HL-60/S4 treated with retinoic acid at 250 ng/mL for 4 days and 3 days (cell line): ENCODE data around the gene ERP27.

Experiments
- in situ Hi-C: fragments of 300-500 bp; cut with MboI; formaldehyde crosslinking; loops from 2 replicates; pipeline ENCODE4 v1.7.0; 2022; ENCODE audit warnings: low sequenced_read_pairs

ERP27 gene

GRCh38 chr12:14938301-14938700 lies at the start of gene ERP27:
TSS of gene ERP27 (minus strand) at chr12:14938537. CDS start at chr12:14938508, 29 bp downstream.
- in situ Hi-C loops = no loop called here

- in situ Hi-C loops = loop anchor here (25.0 kb wide), 1 partner anchor 726 kb away; no protein-coding TSS in a partner anchor
Observed at GRCh38 chr12:14988035-14988434, 49.7 kb upstream of the ERP27 start.

DNA sequence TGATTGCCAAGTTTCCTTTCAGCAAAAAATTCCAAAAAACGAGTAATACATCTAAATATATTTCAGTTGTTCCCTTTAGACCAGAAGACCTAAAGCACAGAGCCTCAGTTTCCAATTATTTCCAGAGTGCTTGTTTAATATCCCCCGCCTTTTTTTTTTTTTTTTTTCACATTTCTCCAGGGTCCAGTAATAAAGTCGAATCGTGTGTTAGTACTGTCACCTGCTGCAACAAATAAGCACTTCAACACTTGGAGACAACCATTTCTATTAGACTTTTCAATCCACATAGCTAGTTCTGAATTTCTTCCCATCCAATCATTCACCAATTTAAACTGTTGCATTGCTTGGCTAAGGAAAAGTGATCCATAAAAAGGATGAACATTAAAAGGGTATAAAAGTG lies 48.1 kb upstream of the ERP27 start:
- in situ Hi-C loops = loop anchor here (25.0 kb wide), 1 partner anchor 724 kb away; no protein-coding TSS in a partner anchor

DNA sequence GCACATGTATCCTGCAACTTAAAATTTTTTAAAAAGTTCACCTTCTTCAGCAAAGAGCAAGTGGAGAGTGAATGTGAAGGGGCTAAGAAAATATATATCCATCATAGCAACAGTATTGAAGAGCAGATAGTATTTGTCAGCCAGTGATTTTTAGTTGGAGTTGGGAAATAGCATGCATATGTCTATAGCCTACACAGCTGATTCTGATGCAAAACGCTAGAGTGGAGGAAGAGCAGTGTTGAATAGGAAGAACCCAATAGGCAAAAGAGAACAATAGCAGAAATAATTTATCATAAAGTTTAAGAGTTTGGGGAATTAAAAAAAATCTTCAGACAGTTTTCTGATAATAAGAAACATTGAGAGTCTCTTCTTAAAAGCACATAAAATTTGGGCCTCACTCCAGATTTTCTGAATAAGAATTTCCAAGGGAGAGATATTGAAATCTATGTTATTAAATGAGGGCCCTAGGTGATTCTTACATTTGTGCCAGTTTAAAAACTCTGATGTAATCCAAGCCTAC lies 46.5 kb upstream of the ERP27 start:
- in situ Hi-C loops = loop anchor here (25.0 kb wide), 1 partner anchor 723 kb away; no protein-coding TSS in a partner anchor

GRCh38 chr12:14984036-14984435 lies 45.7 kb upstream of the ERP27 start:
- in situ Hi-C loops = loop anchor here (25.0 kb wide), 1 partner anchor 722 kb away; no protein-coding TSS in a partner anchor

DNA sequence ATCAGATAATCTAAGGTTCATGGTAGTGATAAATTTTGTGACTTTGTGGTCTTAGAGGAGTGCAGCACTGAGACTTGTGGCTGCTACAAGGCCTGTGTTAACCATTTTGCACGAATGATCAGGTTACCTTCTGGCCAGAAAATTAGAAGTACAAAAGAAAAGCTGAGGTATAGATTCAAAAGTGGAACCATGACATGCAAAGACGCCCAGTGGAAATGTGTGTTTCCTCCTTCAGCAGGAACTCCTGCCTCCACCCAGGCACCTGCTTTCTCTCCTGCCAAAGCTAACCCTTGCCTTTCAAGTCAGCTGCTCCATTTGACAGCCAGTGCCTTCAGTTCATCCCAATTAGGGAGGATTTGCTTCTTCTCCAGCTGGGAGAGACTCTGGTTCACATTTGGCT lies 44.7 kb upstream of the ERP27 start:
- in situ Hi-C loops = loop anchor here (25.0 kb wide), 1 partner anchor 721 kb away; no protein-coding TSS in a partner anchor

GRCh38 chr12:14982562-14982961 lies 44.2 kb upstream of the ERP27 start:
- in situ Hi-C loops = loop anchor here (25.0 kb wide), 1 partner anchor 720 kb away; no protein-coding TSS in a partner anchor

- in situ Hi-C loops = loop anchor here (25.0 kb wide), 1 partner anchor 719 kb away; no protein-coding TSS in a partner anchor
Observed at GRCh38 chr12:14981049-14981448, 42.7 kb upstream of the ERP27 start.

DNA sequence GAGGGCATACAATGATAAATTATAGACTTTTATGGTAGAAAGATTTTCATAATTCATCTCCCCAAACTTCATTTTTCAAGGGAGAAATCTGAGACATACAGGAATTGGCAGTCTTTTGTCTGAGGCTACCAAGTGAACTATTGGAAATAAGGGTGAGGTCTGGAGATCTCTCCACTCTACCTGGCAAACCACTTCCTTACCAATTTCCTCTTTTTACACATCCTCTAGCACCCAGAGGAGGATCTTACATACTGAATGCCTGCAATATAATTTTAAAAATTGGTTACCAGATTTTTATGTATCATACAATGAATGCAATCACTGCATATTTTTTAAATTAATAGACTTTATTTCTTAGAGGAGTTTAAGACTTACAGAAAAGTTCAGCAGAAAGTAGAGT lies 41.1 kb upstream of the ERP27 start:
- in situ Hi-C loops = loop anchor here (25.0 kb wide), 1 partner anchor 717 kb away; no protein-coding TSS in a partner anchor

- in situ Hi-C loops = loop anchor here (25.0 kb wide), 1 partner anchor 714 kb away; no protein-coding TSS in a partner anchor
Observed at GRCh38 chr12:14976658-14977057, 38.3 kb upstream of the ERP27 start.

DNA sequence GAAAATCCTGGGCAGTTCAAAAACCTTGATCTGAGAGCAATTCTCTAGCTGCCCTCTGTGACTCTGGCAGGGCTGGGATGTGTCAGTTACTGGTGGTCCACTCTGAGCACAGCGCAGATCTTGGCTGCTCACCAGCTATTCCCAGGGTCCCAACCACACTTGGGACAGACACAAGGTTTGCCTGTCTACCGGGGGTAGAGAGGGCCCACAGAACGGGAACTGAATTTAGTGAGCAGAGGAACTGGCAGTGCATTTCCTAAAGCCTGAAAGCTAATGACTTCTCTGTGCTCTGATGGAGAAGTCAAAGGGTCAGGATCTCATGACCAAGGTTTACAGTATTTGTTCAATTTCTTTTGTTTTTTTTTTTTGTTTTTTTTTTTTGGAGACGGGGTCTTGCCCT lies 37.1 kb upstream of the ERP27 start:
- in situ Hi-C loops = loop anchor here (25.0 kb wide), 1 partner anchor 713 kb away; no protein-coding TSS in a partner anchor

DNA sequence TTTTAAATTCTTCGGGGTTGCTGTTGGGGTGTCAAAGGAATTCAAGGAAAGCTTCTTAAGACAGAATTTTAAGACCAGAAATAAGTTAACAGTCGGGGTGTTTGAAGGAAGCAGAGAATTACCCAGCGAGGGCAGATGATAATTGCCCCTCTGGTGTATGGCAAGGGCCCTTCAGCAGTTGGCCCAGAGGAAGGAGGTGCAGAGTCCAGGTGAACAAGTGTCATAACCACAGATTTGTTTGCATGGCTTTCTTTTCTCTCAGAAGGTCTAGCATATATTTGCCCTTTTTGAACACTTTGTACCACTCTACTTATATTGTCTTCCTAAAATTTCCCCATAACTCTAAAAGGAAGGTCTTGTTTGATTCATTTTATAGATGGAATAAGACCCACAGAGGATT lies 36.3 kb upstream of the ERP27 start:
- in situ Hi-C loops = loop anchor here (25.0 kb wide), 1 partner anchor 712 kb away; no protein-coding TSS in a partner anchor

- in situ Hi-C loops = no loop called here
Observed at GRCh38 chr12:14972816-14973215, 34.5 kb upstream of the ERP27 start, which contains the start of gene PDE6H. TSS of gene PDE6H (plus strand) at chr12:14973042. CDS start at chr12:14978013, 4,971 bp downstream.

- in situ Hi-C loops = no loop called here
Observed at GRCh38 chr12:14970473-14970872, 32.1 kb upstream of the ERP27 start.

GRCh38 chr12:14968478-14968877 lies 30.1 kb upstream of the ERP27 start:
- in situ Hi-C loops = no loop called here

DNA sequence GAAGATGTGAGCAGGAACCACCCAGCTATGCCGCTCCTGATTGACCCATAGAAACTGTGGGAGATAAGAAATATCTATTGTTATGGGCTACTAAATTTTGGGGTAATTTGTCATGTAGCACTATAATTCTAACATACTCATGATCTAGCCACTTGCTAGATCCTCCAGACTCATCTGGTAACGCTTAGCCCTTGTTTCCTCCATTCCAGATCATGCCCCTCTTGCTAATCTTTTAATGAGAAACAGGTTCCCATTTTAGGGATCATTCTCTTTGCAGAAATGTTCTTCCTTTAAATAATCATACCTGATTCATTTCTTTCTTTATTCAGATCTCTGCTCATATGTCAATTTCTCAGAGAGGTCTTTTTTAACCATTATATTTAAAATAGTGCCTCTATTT lies 26.9 kb upstream of the ERP27 start:
- in situ Hi-C loops = no loop called here

DNA sequence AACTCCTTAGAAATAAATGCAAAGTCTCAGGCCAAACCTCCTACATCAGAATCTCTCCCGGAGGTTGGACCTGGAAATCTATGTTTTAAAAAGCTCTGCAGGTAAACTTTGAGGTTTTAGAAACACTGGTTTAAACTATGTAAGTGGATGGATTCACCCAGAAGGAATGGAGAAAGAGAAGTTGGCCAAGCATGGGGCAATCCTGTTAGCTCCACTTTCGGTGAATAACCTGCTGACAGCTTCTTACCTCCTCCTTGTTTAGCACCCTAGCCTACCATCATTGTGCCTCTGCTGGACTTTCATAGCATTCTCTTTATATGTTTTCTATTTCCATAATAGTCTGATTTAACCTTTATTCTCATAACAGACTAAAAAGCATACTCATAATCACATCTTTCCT lies 26.1 kb upstream of the ERP27 start:
- in situ Hi-C loops = no loop called here

GRCh38 chr12:14963520-14963919 lies 25.2 kb upstream of the ERP27 start:
- in situ Hi-C loops = no loop called here

DNA sequence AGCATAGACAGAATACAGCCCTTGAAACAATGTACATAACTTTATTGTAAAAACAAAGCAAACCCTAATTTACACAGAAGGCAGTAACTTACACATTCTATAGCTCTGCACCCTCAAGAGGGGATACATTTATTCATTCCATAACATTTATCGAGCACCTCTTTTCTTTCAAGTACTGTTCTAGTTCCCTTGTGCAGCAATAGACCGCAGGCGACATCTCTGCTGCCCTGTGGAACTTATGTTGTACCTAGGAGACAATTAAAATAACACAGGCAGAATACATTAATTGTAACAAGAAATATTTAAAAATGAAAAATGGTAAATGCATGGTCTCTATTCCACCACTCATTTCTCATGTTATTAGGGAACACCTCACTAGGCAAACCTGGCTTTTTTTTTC lies 24.5 kb upstream of the ERP27 start:
- in situ Hi-C loops = no loop called here

- in situ Hi-C loops = no loop called here
Observed at GRCh38 chr12:14962153-14962539, 23.8 kb upstream of the ERP27 start.

- in situ Hi-C loops = no loop called here
Observed at GRCh38 chr12:14961466-14962152, 23.3 kb upstream of the ERP27 start, which contains the start of gene ARHGDIB. TSS of gene ARHGDIB (minus strand) at chr12:14961601. CDS start at chr12:14950712, 10,889 bp downstream.
